IPS-NIHi7 (cell line): ENCODE measurements around the gene ATP6V0A4.

Experiments
- DNase-seq: peaks from one replicate; pipeline ENCODE4 v3.0.0; 2012; ENCODE audit warnings: mixed read lengths; ENCODE audit errors: extremely low spot score

ATP6V0A4 gene

DNA sequence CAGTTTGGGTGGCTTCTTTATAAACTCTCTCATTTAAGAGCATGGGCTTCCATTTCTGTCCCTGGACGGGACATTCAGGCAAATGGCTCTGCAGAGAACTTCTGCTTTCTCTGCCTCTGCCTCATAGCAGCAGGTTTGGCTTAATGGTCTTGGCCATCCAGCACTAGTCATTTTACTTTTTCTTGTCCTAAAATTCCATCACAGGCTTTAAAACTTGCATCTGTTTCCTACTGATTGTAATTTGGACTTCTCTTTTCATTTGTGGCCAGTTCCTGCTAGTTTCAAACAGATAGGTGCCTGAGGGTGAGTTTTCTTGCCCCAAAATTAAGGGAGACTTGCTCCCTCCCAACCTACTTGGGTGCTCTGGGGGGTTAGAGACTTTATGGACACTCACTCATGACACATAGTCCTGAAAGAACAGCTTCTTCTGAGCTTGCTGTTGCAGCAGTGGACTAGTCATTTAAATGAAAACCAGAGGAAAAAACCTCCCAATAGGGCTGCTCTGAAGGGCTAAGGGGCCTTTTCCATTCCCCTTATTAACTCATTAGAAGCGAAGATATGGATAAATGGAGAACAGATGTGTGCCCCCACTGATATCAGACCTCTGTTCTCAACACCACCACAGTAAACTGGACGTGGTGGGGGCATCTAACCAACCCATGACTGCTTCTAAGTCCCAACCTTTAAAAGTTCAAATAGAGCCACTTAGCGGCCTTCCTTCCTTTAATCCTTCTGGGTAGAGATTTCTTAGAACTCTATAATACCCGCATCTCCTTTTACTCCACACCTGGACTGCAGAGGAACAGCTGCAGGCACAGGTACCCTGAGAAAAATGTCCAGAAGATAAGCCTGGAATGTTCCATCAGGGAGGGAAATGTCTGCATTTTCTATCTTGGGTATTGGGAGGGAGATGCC, 135.7 kb downstream of the ATP6V0A4 start:
- DNase-seq = no peak

DNA sequence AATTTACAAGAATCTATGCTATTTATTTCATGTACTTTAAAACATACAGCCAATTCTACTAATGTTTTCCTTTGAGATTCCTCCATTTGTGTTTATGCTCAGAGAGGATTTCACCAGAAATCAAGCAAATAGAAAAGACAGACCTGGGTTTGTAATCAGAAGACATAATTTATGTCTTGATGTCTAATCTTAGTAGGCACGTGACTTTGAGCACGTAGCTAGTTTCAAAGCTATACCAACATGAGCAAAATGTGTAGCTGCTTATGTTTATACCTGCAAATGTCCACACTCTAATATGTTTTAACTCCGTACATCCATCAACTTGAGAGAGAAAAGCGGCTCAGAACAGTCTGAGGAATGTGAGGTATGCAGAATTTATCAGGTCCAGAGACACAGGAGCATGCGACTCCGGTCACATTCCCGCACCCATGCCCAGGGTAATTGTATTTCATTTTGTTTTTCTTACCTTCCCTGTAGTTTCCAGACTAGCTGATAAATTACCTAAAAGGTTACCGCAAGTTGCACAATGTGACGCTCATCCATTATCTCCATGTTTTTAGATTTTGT, 136.8 kb downstream of the ATP6V0A4 start:
- no peak for DNase-seq

DNA sequence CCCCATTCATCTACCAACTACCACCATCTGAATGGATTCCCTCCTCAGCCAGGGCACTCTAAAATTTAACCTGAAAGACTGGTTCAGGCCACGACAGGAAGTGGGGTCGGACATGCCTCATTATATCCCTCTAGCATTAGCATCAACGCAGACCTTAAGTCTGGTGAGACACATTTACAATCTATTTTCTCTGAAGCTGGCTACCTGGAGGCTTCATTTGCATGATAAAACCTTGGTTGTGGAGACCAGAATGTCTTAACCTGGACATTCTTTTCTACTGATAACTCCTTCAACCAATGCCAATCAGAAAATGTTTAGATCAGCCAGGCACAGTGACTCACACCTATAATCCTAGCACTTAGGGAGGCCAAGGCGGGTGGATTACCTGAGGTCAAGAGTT, 139.1 kb downstream of the ATP6V0A4 start:
- DNase-seq = no peak

DNA sequence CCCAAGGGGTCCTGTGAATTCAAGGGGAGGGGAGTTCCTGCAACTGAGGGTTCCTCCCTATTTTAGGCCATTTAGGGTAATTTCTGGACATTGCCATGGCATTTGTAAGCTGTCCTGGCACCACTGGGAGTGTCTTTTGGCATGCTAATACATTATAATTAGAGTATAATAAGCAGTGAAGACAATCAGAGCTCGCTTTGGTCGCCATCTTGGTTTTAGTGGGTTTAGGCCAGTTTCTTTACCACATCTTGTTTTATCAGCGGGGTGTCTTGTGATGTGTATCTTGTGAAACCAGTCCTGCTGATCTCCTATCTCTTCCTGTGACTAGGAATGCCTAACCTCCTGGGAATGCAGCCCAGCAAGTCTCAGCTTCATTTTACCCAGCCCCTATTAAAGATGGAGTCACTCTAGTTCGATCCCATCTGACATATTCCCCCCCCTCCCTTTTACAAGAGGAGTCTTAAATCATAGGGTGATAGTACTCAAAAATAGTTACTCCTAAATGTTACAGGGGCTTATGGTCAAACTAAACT, 140.1 kb downstream of the ATP6V0A4 start:
- DNase-seq = no peak

DNA sequence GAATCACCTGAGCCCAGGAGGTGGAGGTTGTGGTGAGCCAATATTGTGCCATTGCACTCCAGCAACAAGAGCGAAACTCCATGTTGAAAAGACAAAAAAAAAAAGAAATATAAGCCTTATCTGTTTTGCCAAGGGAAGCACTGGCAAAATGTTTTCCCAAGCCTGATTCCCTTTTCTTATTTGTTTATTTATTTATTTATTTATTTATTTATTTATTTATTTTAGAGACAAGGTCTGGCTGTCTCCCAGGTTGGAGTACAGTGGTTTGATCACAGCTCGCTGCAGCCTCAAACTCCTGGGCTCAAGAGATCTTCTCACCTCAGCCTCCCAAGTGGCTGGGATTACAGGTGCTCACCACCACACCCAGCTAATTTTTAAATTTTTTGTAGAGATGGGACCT, 141.0 kb downstream of the ATP6V0A4 start:
- DNase-seq = no peak
